Upper lobe of left lung (tissue), 4 donors: ENCODE results near the gene CACNA2D4.

Experiments
- POLR2A ChIP-seq, 4 donors: fragments of 450-650 bp; IDR thresholded peaks; one replicate each; pipeline ENCODE4 v1.5.1; 2016 to 2017; ENCODE audit warnings: antibody characterized with exemption in 4 of 4, mild to moderate bottlenecking in 2 of 4
- POLR2AphosphoS5 ChIP-seq, 2 donors: sonication (generic); formaldehyde crosslinking; IDR thresholded peaks; one replicate each; pipeline ENCODE4 v1.5.1; 2017; ENCODE audit warnings: antibody characterized with exemption in 2 of 2
- TF ChIP-seq, protein P1 (sequence below), 6 experiments: fragments of 450-650 bp in 4 of 6; fragments of 200-600 bp in 2 of 6; sonication (generic) in 2 of 6; IDR thresholded peaks; one replicate each; pipeline ENCODE4 v1.5.1; 2016 to 2019; ENCODE audit warnings: antibody characterized with exemption in 6 of 6

DNA sequence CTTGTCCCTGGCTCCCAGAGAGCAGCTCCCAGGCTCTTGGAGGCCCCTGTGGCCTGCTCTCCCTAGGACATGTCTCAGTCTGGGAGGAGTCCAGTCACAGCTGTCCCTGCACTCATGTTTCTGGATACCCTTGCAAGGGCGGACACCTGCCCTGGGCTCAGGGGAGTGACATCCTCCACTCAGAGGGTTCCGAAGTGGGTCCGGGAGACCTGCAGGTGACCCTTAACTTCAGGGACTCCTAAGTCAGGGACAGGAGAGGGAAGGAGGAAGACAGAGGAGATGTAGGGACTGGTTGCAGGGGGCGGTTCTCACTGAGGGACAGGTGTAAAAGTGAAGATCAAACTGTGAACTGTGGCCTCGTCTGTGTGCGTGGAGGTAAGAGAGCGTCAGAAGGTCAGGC lies 37.6 kb downstream of the CACNA2D4 start:
- TF ChIP-seq POLR2AphosphoS5 (IDR thresholded peaks at IDR 0.05) = no peak
- TF ChIP-seq, protein P1, sequence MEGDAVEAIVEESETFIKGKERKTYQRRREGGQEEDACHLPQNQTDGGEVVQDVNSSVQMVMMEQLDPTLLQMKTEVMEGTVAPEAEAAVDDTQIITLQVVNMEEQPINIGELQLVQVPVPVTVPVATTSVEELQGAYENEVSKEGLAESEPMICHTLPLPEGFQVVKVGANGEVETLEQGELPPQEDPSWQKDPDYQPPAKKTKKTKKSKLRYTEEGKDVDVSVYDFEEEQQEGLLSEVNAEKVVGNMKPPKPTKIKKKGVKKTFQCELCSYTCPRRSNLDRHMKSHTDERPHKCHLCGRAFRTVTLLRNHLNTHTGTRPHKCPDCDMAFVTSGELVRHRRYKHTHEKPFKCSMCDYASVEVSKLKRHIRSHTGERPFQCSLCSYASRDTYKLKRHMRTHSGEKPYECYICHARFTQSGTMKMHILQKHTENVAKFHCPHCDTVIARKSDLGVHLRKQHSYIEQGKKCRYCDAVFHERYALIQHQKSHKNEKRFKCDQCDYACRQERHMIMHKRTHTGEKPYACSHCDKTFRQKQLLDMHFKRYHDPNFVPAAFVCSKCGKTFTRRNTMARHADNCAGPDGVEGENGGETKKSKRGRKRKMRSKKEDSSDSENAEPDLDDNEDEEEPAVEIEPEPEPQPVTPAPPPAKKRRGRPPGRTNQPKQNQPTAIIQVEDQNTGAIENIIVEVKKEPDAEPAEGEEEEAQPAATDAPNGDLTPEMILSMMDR (IDR thresholded peaks at IDR 0.05) = no peak
- no peak for TF ChIP-seq POLR2A (IDR thresholded peaks at IDR 0.05)
